Measurements from ENCODE around the gene MT3.
A peak's percentile ranks its signal among the peaks of the same experiment; 100 is the strongest.

MT3 gene

GRCh38 chr16:56589141-56590039 is at the start of gene MT3:
Gene MT3 (plus strand): TSS chr16:56589528. CDS start chr16:56589591, 63 bp downstream.
- DNase-seq, result no peak

GRCh38 chr16:56539656-56540055 is 49.7 kb upstream of the MT3 start:
- DNase-seq, result no peak

GRCh38 chr16:56542039-56542438 is 47.3 kb upstream of the MT3 start:
- no peak for DNase-seq

- no peak for DNase-seq
These were observed 42.0 kb upstream of the MT3 start for GRCh38 chr16:56547120-56547948.

GRCh38 chr16:56547949-56548567 is 41.3 kb upstream of the MT3 start:
- DNase-seq, result no peak

GRCh38 chr16:56549161-56549560 is 40.2 kb upstream of the MT3 start:
- DNase-seq, result no peak

GRCh38 chr16:56549744-56550385 is 39.5 kb upstream of the MT3 start:
- DNase-seq, result no peak

GRCh38 chr16:56551796-56552738 is 37.3 kb upstream of the MT3 start:
- DNase-seq, result no peak

GRCh38 chr16:56554441-56554840 is 34.9 kb upstream of the MT3 start:
- DNase-seq, result no peak

GRCh38 chr16:56558024-56558747 is 31.1 kb upstream of the MT3 start:
- DNase-seq, result no peak

GRCh38 chr16:56559109-56559508 is 30.2 kb upstream of the MT3 start:
- no peak for DNase-seq

GRCh38 chr16:56560447-56560846 is 28.9 kb upstream of the MT3 start:
- no peak for DNase-seq

GRCh38 chr16:56561126-56561525 is 28.2 kb upstream of the MT3 start:
- DNase-seq, result no peak

- DNase-seq, result no peak
These were observed 24.4 kb upstream of the MT3 start, which contains the start of gene MT4 for GRCh38 chr16:56564793-56565477. Gene MT4 (plus strand): TSS chr16:56565073. CDS start chr16:56565129, 56 bp downstream.

- DNase-seq, result no peak
These were observed 19.4 kb upstream of the MT3 start for GRCh38 chr16:56569971-56570370.

- DNase-seq, result no peak
These were observed 17.8 kb upstream of the MT3 start for GRCh38 chr16:56571525-56571924.

GRCh38 chr16:56574625-56575024 is 14.7 kb upstream of the MT3 start:
- no peak for DNase-seq

GRCh38 chr16:56576585-56577299 is 12.6 kb upstream of the MT3 start:
- DNase-seq, result peak; percentile 82

GRCh38 chr16:56577300-56577625 is 12.1 kb upstream of the MT3 start:
- no peak for DNase-seq
